PC-9 (cell line): ENCODE data around the gene XRCC5.

Experiments
- EZH2 ChIP-seq: fragments of 200-600 bp; sonication (generic); IDR thresholded peaks from 2 replicates; pipeline ENCODE4 v1.8.0; 2017; ENCODE audit warnings: antibody characterized with exemption, low read depth
- TF ChIP-seq, protein P1 (sequence below): fragments of 200-600 bp; sonication (generic); conservative IDR thresholded peaks from 2 replicates; pipeline ENCODE4 v1.6.1; 2017; ENCODE audit warnings: mixed run types, antibody characterized with exemption, mild to moderate bottlenecking, moderate library complexity

DNA sequence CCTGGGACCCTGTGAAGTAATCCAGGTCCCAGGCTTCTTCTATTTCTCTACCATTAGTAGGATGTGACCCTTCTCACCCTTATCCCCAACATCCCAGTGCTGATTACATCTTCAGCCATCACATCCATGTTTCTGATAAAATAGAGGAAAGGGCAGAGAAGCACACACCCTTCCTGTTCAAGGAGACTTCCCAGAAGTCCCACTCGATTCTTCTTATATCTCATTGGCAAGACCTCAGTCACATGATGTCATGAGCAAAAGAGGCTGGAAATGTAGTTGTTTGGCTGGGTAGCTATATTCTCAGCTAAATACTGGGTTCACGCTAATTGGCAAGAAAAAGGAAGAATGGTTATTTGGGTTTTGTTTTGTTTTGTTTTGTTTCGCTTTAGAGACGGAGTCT is 8.0 kb upstream of the XRCC5 start:
- TF ChIP-seq, protein P1, sequence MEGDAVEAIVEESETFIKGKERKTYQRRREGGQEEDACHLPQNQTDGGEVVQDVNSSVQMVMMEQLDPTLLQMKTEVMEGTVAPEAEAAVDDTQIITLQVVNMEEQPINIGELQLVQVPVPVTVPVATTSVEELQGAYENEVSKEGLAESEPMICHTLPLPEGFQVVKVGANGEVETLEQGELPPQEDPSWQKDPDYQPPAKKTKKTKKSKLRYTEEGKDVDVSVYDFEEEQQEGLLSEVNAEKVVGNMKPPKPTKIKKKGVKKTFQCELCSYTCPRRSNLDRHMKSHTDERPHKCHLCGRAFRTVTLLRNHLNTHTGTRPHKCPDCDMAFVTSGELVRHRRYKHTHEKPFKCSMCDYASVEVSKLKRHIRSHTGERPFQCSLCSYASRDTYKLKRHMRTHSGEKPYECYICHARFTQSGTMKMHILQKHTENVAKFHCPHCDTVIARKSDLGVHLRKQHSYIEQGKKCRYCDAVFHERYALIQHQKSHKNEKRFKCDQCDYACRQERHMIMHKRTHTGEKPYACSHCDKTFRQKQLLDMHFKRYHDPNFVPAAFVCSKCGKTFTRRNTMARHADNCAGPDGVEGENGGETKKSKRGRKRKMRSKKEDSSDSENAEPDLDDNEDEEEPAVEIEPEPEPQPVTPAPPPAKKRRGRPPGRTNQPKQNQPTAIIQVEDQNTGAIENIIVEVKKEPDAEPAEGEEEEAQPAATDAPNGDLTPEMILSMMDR, result no peak
- TF ChIP-seq EZH2, result no peak
